ENCODE results near the gene CD63.

DNA sequence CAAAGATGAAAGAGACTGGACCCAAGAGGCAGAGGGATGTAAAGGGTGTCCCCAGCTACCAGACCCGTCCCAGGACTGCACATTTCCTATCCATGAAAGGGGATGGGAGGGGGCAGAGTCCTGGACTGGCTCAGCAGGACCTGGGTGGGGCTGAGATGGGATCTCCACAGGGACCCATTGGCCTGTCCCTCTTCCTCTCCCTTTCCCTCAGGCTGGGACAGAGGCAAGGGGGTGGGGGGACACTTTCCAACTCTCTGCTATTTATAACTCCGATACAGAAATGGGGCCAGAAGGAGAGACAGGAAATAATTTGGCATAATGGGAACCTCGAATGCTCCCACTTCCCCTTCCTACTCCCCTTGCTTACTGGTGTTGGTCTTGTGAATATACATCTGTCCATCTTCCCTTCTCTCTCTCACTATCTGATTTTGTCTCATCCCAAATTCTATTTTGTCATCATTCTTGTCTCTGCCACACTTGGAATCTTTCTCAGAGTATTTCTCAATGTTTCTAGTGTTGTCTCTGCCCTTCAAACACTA is 20.0 kb downstream of the CD63 start:
- TF ChIP-seq CTCF (conservative IDR thresholded peaks at IDR 0.05; ENCODE audit: low read depth, low read length): no peak
- TF ChIP-seq EZH2phosphoT487 (IDR thresholded peaks at IDR 0.05; ENCODE audit: borderline replicate concordance, low read length): no peak

Measured in PC-3 (cell line).